ENCODE measurements around the gene CLMN. TPM values are rescaled to one million over a fixed set of nuclear protein-coding genes. Genes with fewer than 3 reads are reported as not detected.

CLMN gene
- total and polyA plus RNA-seq, 9 of the 15 experiments (the other 6 are each of a cell fraction or from before 2014, with no cell fraction given), result 0.01 to 0.18 (median 0.07) TPM; not detected in 4

DNA sequence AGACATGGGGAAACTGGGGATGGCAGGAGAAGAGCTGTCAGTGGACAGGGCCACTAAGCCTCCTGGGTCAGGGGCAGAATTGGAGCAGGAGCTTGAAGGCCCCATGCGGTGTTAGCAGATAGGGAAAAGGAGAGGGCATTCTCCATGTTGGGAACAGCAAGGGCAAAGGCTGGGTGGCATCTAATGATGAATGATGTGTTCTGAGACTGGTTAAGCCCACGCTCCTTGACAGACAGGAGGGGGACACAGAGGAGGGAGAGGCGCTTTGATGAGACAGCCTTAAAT lies 63.0 kb downstream of the CLMN start:
- POLR2A ChIA-PET, result interaction anchor here (0.5 to 0.6 kb wide), 2 partner anchors 9 to 158 kb away, joined by 3 to 4 read pairs; no protein-coding TSS in a partner anchor
- no peak for TF ChIP-seq TCF7 (IDR thresholded peaks at IDR 0.05; ENCODE audit: borderline replicate concordance)
- TF ChIP-seq, protein P1, sequence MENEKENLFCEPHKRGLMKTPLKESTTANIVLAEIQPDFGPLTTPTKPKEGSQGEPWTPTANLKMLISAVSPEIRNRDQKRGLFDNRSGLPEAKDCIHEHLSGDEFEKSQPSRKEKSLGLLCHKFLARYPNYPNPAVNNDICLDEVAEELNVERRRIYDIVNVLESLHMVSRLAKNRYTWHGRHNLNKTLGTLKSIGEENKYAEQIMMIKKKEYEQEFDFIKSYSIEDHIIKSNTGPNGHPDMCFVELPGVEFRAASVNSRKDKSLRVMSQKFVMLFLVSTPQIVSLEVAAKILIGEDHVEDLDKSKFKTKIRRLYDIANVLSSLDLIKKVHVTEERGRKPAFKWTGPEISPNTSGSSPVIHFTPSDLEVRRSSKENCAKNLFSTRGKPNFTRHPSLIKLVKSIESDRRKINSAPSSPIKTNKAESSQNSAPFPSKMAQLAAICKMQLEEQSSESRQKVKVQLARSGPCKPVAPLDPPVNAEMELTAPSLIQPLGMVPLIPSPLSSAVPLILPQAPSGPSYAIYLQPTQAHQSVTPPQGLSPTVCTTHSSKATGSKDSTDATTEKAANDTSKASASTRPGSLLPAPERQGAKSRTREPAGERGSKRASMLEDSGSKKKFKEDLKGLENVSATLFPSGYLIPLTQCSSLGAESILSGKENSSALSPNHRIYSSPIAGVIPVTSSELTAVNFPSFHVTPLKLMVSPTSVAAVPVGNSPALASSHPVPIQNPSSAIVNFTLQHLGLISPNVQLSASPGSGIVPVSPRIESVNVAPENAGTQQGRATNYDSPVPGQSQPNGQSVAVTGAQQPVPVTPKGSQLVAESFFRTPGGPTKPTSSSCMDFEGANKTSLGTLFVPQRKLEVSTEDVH (IDR thresholded peaks at IDR 0.05; ENCODE audit: low read depth, partially characterized antibody), result no peak
- no peak for TF ChIP-seq TAF9B (IDR thresholded peaks at IDR 0.05; ENCODE audit: partially characterized antibody)
- TF ChIP-seq KDM4B (IDR thresholded peaks at IDR 0.05; ENCODE audit: borderline replicate concordance in 2 of 2, low read depth in 1 of 2), result no peak
- TF ChIP-seq, protein P2, sequence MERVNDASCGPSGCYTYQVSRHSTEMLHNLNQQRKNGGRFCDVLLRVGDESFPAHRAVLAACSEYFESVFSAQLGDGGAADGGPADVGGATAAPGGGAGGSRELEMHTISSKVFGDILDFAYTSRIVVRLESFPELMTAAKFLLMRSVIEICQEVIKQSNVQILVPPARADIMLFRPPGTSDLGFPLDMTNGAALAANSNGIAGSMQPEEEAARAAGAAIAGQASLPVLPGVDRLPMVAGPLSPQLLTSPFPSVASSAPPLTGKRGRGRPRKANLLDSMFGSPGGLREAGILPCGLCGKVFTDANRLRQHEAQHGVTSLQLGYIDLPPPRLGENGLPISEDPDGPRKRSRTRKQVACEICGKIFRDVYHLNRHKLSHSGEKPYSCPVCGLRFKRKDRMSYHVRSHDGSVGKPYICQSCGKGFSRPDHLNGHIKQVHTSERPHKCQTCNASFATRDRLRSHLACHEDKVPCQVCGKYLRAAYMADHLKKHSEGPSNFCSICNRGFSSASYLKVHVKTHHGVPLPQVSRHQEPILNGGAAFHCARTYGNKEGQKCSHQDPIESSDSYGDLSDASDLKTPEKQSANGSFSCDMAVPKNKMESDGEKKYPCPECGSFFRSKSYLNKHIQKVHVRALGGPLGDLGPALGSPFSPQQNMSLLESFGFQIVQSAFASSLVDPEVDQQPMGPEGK (CRISPR knock-in tag; IDR thresholded peaks at IDR 0.05; ENCODE audit: borderline replicate concordance), result no peak
- TF ChIP-seq, protein P3, sequence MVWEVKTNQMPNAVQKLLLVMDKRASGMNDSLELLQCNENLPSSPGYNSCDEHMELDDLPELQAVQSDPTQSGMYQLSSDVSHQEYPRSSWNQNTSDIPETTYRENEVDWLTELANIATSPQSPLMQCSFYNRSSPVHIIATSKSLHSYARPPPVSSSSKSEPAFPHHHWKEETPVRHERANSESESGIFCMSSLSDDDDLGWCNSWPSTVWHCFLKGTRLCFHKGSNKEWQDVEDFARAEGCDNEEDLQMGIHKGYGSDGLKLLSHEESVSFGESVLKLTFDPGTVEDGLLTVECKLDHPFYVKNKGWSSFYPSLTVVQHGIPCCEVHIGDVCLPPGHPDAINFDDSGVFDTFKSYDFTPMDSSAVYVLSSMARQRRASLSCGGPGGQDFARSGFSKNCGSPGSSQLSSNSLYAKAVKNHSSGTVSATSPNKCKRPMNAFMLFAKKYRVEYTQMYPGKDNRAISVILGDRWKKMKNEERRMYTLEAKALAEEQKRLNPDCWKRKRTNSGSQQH (CRISPR knock-in tag; IDR thresholded peaks at IDR 0.05), result no peak
- TF ChIP-seq, protein P4, sequence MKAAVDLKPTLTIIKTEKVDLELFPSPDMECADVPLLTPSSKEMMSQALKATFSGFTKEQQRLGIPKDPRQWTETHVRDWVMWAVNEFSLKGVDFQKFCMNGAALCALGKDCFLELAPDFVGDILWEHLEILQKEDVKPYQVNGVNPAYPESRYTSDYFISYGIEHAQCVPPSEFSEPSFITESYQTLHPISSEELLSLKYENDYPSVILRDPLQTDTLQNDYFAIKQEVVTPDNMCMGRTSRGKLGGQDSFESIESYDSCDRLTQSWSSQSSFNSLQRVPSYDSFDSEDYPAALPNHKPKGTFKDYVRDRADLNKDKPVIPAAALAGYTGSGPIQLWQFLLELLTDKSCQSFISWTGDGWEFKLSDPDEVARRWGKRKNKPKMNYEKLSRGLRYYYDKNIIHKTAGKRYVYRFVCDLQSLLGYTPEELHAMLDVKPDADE (conservative IDR thresholded peaks at IDR 0.05; ENCODE audit: control insufficient read depth, low read depth, low read length), result no peak
- TF ChIP-seq KLF6 (CRISPR knock-in tag; IDR thresholded peaks at IDR 0.05; ENCODE audit: borderline replicate concordance), result no peak
- no peak for TF ChIP-seq SLC30A9 (CRISPR knock-in tag; IDR thresholded peaks at IDR 0.05)
- no peak for TF ChIP-seq TRIM24 (IDR thresholded peaks at IDR 0.05)

More for the DNA sequence above, 63.0 kb downstream of the CLMN start:
- Histone ChIP-seq H3K9me1 (ENCODE audit: control insufficient read depth, insufficient read depth, low read length) (no peaks in the 10 kb centered on the region), H3K4me3 (no peak overlapping the region), H3K9me3 (replicated peaks; ENCODE audit: control insufficient read depth, insufficient read depth, low read depth, low read length) (no peaks in the 10 kb centered on the region), H3K36me3 (ENCODE audit: control insufficient read depth, insufficient read depth, low read length) (no peaks in the 10 kb centered on the region), H3K4me1 (replicated peaks in 1 of 2; ENCODE audit: control insufficient read depth in 2 of 2, insufficient read depth in 2 of 2, low read length in 2 of 2) (no peaks in the 10 kb centered on the region), H2AFZ (ENCODE audit: low read depth, low read length) (no peak overlapping the region), H3K9ac (ENCODE audit: insufficient read depth in 1 of 2, low read depth in 2 of 2, low read length in 2 of 2) (no peak overlapping the region), H3K27ac (ENCODE audit: extremely low read depth, low read depth, low read length) (no peak overlapping the region), H3K79me2 (ENCODE audit: control insufficient read depth, insufficient read depth, low read length) (no peaks in the 10 kb centered on the region), H3K4me2 (ENCODE audit: insufficient read depth, low read length) (no peak overlapping the region), H3K27me3 (ENCODE audit: control insufficient read depth in 2 of 2, insufficient read depth in 2 of 2, low read length in 2 of 2) (peaks cover 2 to 39% of the 10 kb centered on the region in 2 experiments; a peak in 2 of 5 replicates), H4K20me1 (replicated peaks; ENCODE audit: control insufficient read depth, insufficient read depth, low read length) (no peaks in the 10 kb centered on the region)
- intact Hi-C loops (cut with micrococcal nuclease) (no loop called here), in situ Hi-C loops (cut with MboI) (no loop called here)
- FAIRE-seq, result no peak
- DNase-seq (ENCODE audit: extremely low read depth in 1 of 4, low spot score in 3 of 4), result no peak
- CTCF ChIA-PET (ENCODE audit: low intra/inter-chr PET ratio), result no interaction called here
- no peak for ATAC-seq
- no TSS peak for BruUV-seq (replicated peaks)
- WGBS (ENCODE audit: insufficient coverage, low coverage, missing lambda C conversion rate), result 0% methylated on average over 1 of the region's 3 CpGs

All from K562 (cell line).